Panc1 (cell line): ENCODE measurements around the gene BICRA. TPM values are rescaled to one million over a fixed set of nuclear protein-coding genes. Genes with fewer than 3 reads are reported as not detected.

Experiments
- ATAC-seq: fragments of 200-7000 bp; cut with Tn5 transposase; 2 replicates; pipeline ENCODE4 v1.9.1; 2020; ENCODE audit warnings: mild to moderate bottlenecking, moderate library complexity
- BruUV-seq: library from RNA; stranded (reverse); fragments of 400-500 nt; replicated peaks from 2 replicates; lab custom pipeline; 2021; lab: Mats Ljungman, UMichigan
- CTCF ChIA-PET: fragments of 300-600 bp; sonication (Branson Sonifier 250); formaldehyde crosslinking; loops from one replicate; lab custom pipeline; 2022; ENCODE audit warnings: antibody characterized with exemption; lab: Charles Lee
- POLR2A ChIA-PET: fragments of 300-600 bp; sonication (Branson Sonifier 250); formaldehyde crosslinking; loops from one replicate; lab custom pipeline; 2022; ENCODE audit warnings: antibody characterized with exemption; lab: Charles Lee
- DNase-seq: peaks from one replicate; pipeline ENCODE4 v3.0.0-alpha.2; 2010; ENCODE audit warnings: low read depth, low spot score
- H3K27ac ChIP-seq: 2 replicates; pipeline ENCODE4 v1.5.1; 2011; ENCODE audit warnings: mild to moderate bottlenecking, low read length, inconsistent platforms
- H3K27me3 ChIP-seq: fragments of 200-500 bp; sonication (Bioruptor generic); 2 replicates; pipeline ENCODE4 v1.6.0; 2014; ENCODE audit warnings: low read length, inconsistent platforms; ENCODE audit not compliant: control insufficient read depth, insufficient read depth
- H3K36me3 ChIP-seq: fragments of 200-500 bp; sonication (Bioruptor generic); 2 replicates; pipeline ENCODE4 v1.5.1; 2014; ENCODE audit warnings: inconsistent platforms, mild to moderate bottlenecking, low read length, moderate library complexity; ENCODE audit not compliant: control insufficient read depth, insufficient read depth
- H3K4me1 ChIP-seq: 2 replicates; pipeline ENCODE4 v1.5.1; 2011; ENCODE audit warnings: inconsistent platforms, mild to moderate bottlenecking, low read length, moderate library complexity; ENCODE audit not compliant: control insufficient read depth, insufficient read depth
- H3K4me3 ChIP-seq, 2 experiments: 2 replicates each; pipeline ENCODE4 v1.5.1; 2011 to 2012; ENCODE audit warnings: low read depth in 2 of 2, low read length in 2 of 2, mild to moderate bottlenecking in 2 of 2, inconsistent platforms in 1 of 2, moderate library complexity in 1 of 2
- H3K9me3 ChIP-seq: fragments of 200-500 bp; sonication (Bioruptor generic); 2 replicates; pipeline ENCODE4 v1.5.1; 2014; ENCODE audit warnings: low read depth, mild to moderate bottlenecking, inconsistent platforms, low read length, moderate library complexity; ENCODE audit not compliant: control insufficient read depth, insufficient read depth
- CTCF ChIP-seq: fragments of 450-650 bp; IDR thresholded peaks from 2 replicates; pipeline ENCODE4 v1.5.1; 2017; ENCODE audit warnings: mild to moderate bottlenecking
- POLR2AphosphoS5 ChIP-seq: IDR thresholded peaks from 2 replicates; pipeline ENCODE4 v1.6.1; 2012; ENCODE audit warnings: mild to moderate bottlenecking, low read depth, low read length, moderate library complexity
- REST ChIP-seq, 2 experiments: IDR thresholded peaks; 2 replicates each; pipeline ENCODE4 v1.6.1; 2011 to 2012; ENCODE audit warnings: low read depth in 2 of 2, control low read depth in 1 of 2, low read length in 1 of 2, mild to moderate bottlenecking in 1 of 2, moderate library complexity in 1 of 2; ENCODE audit not compliant: insufficient read depth in 1 of 2
- SIN3A ChIP-seq: IDR thresholded peaks from 2 replicates; pipeline ENCODE4 v1.6.1; 2012; ENCODE audit warnings: low read depth, mild to moderate bottlenecking, low read length, moderate library complexity, borderline replicate concordance; ENCODE audit not compliant: insufficient read depth
- TCF7L2 ChIP-seq: IDR thresholded peaks from 2 replicates; pipeline ENCODE4 v1.6.1; 2011; ENCODE audit warnings: mild to moderate bottlenecking, low read depth, low read length, inconsistent platforms
- in situ Hi-C: cut with HindIII; loops from 2 replicates; pipeline ENCODE4 v1.10.0; 2016; ENCODE audit warnings: low sequenced_read_pairs, low pct_unique_long_range_greater_than_20kb
- intact Hi-C: fragments of 100-400 bp; cut with micrococcal nuclease; formaldehyde crosslinking; loops from one replicate; pipeline ENCODE4 v1.10.0; 2022; ENCODE audit not compliant: unreplicated experiment
- total RNA-seq: library from RNA; stranded (reverse); gene quantifications from one replicate; pipeline ENCODE4 v1.2.1, GENCODE V29; 2021; ENCODE audit not compliant: unreplicated experiment

The BICRA gene
- total RNA-seq, 1 experiment from 2014 or later: 13.7 TPM

- Histone ChIP-seq H3K27ac (0 out of 2 replicates have a peak overlapping the region, but pooled peaks have one; percentile 39), H3K4me1 (peaks cover 29% of the 10 kb centered on the region), H3K36me3 (no peaks in the 10 kb centered on the region; the same call in 1 of the 2 replicates), H3K9me3 (no peaks in the 10 kb centered on the region), H3K4me3 (peak overlapping the region in 1 of 2 experiments; percentile 53; a peak in 2 of 4 replicates), H3K27me3 (no peaks in the 10 kb centered on the region)
- CTCF ChIA-PET: interaction anchor here (0.7 kb wide), 1 partner anchor 35 kb away, joined by 3 read pairs; no protein-coding TSS in a partner anchor
- no TSS peak for BruUV-seq
- DNase-seq (no peak), ATAC-seq (no peak)
- intact Hi-C loops: no loop called here
- TF ChIP-seq CTCF: no peak
- TF ChIP-seq POLR2AphosphoS5: no peak
- TF ChIP-seq TCF7L2: no peak
- no peak for TF ChIP-seq SIN3A
- no peak for TF ChIP-seq REST (IDR thresholded peaks at IDR 0.05; ENCODE audit: insufficient read depth in 1 of 2, low read depth in 2 of 2, low read length in 1 of 2)
- in situ Hi-C loops: no loop called here
- POLR2A ChIA-PET: no interaction called here
Observed at GRCh38 chr19:47610902-47611301, 2.0 kb downstream of the BICRA start.

GRCh38 chr19:47613165-47614020, 4.5 kb downstream of the BICRA start:
- Histone ChIP-seq H3K9me3 (no peaks in the 10 kb centered on the region), H3K27ac (no peak overlapping the region), H3K4me3 (no peak overlapping the region), H3K27me3 (no peaks in the 10 kb centered on the region), H3K4me1 (peaks cover 36% of the 10 kb centered on the region), H3K36me3 (no peaks in the 10 kb centered on the region)
- intact Hi-C loops (no loop called here), in situ Hi-C loops (no loop called here)
- ATAC-seq (no peak), DNase-seq (no peak)
- CTCF ChIA-PET: no interaction called here
- no peak for TF ChIP-seq SIN3A
- no peak for TF ChIP-seq CTCF
- no peak for TF ChIP-seq POLR2AphosphoS5
- no peak for TF ChIP-seq REST (IDR thresholded peaks at IDR 0.05; ENCODE audit: insufficient read depth in 1 of 2, low read depth in 2 of 2, low read length in 1 of 2)
- TF ChIP-seq TCF7L2: no peak
- POLR2A ChIA-PET: no interaction called here
- BruUV-seq: no TSS peak
